ENCODE measurements around the gene MYO18A. TPM values are rescaled to one million over a fixed set of nuclear protein-coding genes. Genes with fewer than 3 reads are reported as not detected.

Gene MYO18A
- total RNA-seq, 4 donors from 2014 or later, result 526 to 1,058 (median 835) TPM

DNA sequence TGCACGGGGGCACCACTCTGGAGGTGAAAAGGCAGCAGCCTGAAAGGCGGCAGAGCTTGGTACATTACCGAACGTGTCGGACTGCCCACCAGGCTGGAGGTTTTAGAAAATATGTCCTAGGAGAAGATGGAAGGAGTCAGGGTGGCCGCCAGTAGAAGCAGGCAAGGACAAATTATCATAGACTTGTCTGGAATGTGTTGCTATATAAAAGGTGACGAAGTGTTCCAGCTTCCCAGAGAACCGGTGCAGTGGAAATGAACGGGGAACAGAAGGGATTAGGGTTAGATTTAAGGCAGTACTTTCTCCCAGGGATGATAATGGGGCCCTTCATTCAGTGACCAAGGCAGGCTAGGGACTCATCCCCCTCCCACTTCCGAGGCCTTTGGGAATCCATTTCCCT lies 109.9 kb downstream of the MYO18A start:
- Histone ChIP-seq H3K27ac (peak overlapping the region in 1 of 4 donors; percentile 31), H3K9me3 (no peaks in the 10 kb centered on the region), H3K27me3 (no peaks in the 10 kb centered on the region), H3K4me3 (no peak overlapping the region), H3K4me1 (peaks cover 5 to 8% of the 10 kb centered on the region in 2 donors), H3K36me3 (peaks cover 0 to 19% of the 10 kb centered on the region in 2 donors)
- in situ Hi-C loops (cut with MboI; ENCODE audit: low sequenced_read_pairs in 4 of 4), result no loop called here
- intact Hi-C loops (cut with DNase I; ENCODE audit: low total_unique reads), result no loop called here
- DNase-seq (no peak), ATAC-seq (no peak)
- TF ChIP-seq, protein P1, sequence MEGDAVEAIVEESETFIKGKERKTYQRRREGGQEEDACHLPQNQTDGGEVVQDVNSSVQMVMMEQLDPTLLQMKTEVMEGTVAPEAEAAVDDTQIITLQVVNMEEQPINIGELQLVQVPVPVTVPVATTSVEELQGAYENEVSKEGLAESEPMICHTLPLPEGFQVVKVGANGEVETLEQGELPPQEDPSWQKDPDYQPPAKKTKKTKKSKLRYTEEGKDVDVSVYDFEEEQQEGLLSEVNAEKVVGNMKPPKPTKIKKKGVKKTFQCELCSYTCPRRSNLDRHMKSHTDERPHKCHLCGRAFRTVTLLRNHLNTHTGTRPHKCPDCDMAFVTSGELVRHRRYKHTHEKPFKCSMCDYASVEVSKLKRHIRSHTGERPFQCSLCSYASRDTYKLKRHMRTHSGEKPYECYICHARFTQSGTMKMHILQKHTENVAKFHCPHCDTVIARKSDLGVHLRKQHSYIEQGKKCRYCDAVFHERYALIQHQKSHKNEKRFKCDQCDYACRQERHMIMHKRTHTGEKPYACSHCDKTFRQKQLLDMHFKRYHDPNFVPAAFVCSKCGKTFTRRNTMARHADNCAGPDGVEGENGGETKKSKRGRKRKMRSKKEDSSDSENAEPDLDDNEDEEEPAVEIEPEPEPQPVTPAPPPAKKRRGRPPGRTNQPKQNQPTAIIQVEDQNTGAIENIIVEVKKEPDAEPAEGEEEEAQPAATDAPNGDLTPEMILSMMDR (IDR thresholded peaks at IDR 0.05 in 4 of 5, conservative IDR thresholded peaks at IDR 0.05 in 1 of 5), result no peak
- no peak for TF ChIP-seq POLR2A (IDR thresholded peaks at IDR 0.05)

DNA sequence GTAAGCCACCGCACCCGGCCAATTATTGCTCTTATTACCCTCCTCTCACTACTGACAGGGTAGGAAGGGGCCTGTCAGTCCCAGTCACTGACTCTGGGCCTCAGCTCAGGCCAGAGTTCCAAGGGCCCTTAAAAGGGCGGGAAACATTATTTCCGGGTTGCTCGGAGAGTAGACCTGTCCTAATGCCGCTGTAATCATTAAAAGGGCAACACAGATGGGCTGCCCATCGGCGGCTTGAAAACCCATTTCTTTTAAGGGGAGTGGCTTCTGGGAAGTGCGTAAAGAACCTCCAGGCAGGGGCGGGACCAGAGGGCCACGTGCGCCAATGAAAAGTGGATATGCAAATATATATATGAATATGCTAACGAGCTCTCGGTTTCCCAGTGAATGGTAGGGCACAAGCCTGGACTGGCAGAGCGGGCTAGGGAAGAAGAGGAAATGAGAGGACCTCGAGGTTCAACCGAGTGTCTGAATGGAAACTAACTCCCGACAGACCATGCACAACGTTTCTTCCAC lies 110.6 kb downstream of the MYO18A start:
- peak in 1 of 2 donors; percentile 70 for DNase-seq
- peaks cover 0 to 16% of the 10 kb centered on the region in 2 donors for H3K36me3 ChIP-seq
- H3K27ac ChIP-seq, result peak overlapping the region in 1 of 4 donors; percentile 18
- no peak for TF ChIP-seq POLR2A (IDR thresholded peaks at IDR 0.05)
- TF ChIP-seq, protein P1 (IDR thresholded peaks at IDR 0.05 in 4 of 5, conservative IDR thresholded peaks at IDR 0.05 in 1 of 5), result no peak
- in situ Hi-C loops (cut with MboI; ENCODE audit: low sequenced_read_pairs in 4 of 4), result no loop called here
- intact Hi-C loops (cut with DNase I; ENCODE audit: low total_unique reads), result no loop called here
- H3K9me3 ChIP-seq, result no peaks in the 10 kb centered on the region
- H3K4me3 ChIP-seq, result no peak overlapping the region
- peak; percentile 72 to 77 for ATAC-seq
- no peaks in the 10 kb centered on the region for H3K27me3 ChIP-seq
- peaks cover 0 to 4% of the 10 kb centered on the region in 2 donors for H3K4me1 ChIP-seq

DNA sequence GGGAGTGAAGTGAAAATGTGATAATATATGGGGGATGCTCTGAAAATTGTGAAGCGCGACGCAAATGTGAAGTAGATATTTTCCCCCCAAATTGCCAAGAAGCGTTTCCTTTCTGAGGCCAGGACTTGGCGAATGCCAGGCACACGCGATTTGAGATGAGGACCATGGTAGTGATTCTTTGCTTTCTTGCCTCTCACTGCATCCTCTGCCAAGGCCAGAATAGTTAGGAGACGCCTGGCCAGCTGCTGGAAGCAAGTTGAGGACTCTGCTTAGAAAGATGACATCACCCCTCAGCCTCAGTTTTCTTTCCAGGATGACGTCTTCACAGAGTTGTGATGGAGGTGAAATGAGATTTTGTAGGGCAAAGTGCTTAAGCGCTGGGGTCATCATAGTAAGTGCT lies 111.4 kb downstream of the MYO18A start:
- peak in 1 of 2 donors; percentile 31 for ATAC-seq
- no peak overlapping the region for H3K4me3 ChIP-seq
- DNase-seq, result peak in 1 of 2 donors; percentile 34
- H3K9me3 ChIP-seq, result no peaks in the 10 kb centered on the region
- no peaks in the 10 kb centered on the region for H3K27me3 ChIP-seq
- no peak overlapping the region for H3K27ac ChIP-seq
- in situ Hi-C loops (cut with MboI; ENCODE audit: low sequenced_read_pairs in 4 of 4), result no loop called here
- H3K36me3 ChIP-seq, result peaks cover 0 to 8% of the 10 kb centered on the region in 2 donors
- intact Hi-C loops (cut with DNase I; ENCODE audit: low total_unique reads), result no loop called here
- H3K4me1 ChIP-seq, result peaks cover 0 to 4% of the 10 kb centered on the region in 2 donors
- TF ChIP-seq POLR2A (IDR thresholded peaks at IDR 0.05), result no peak
- TF ChIP-seq, protein P1 (IDR thresholded peaks at IDR 0.05 in 4 of 5, conservative IDR thresholded peaks at IDR 0.05 in 1 of 5), result no peak

DNA sequence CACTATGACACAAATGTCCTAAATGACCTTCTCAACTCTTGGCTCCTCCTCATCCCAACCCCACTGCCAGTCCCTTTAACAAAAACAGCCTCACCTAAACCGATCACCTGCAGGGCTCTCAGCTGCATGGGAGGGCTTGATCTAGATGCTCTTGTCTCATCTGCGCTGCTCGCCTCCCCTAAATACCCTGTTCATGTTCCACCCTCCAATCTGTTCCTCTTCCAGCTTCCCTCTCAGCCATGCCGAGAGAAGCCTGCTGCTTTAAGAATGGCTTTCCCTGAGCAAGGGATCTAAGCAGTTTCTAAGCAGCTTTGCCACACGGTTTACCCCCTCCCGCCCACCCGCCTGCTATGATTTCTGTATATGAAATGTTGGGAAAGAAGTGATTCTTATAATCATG lies 113.6 kb downstream of the MYO18A start:
- intact Hi-C loops (cut with DNase I; ENCODE audit: low total_unique reads), result no loop called here
- no peak overlapping the region for H3K4me3 ChIP-seq
- DNase-seq (no peak), ATAC-seq (no peak)
- TF ChIP-seq POLR2A (IDR thresholded peaks at IDR 0.05), result no peak
- TF ChIP-seq, protein P1 (IDR thresholded peaks at IDR 0.05 in 4 of 5, conservative IDR thresholded peaks at IDR 0.05 in 1 of 5), result no peak
- in situ Hi-C loops (cut with MboI; ENCODE audit: low sequenced_read_pairs in 4 of 4), result no loop called here
- peaks cover 0 to 4% of the 10 kb centered on the region in 2 donors for H3K4me1 ChIP-seq
- no peaks in the 10 kb centered on the region for H3K27me3 ChIP-seq
- no peak overlapping the region for H3K27ac ChIP-seq
- no peaks in the 10 kb centered on the region for H3K36me3 ChIP-seq
- H3K9me3 ChIP-seq, result no peaks in the 10 kb centered on the region

DNA sequence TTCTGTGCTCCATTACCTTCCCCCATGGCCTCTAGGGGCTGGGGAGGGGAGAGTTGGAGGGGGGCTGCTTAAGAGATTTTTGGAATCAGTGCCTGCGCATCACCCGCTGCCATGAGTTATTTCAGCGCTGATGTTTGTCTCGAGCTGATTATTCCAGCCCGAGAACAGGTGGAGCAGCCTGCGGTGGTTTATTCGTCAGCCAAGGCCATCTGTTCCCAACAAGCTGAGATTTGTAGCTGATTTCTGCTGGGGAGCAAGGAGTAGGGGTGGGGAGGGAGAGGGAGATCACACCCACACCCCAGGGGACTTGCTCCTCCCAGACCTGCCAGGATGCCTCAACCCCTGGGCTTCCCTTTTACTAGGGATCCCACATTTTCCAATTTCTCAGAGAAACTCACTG lies 114.2 kb downstream of the MYO18A start:
- H3K27me3 ChIP-seq, result no peaks in the 10 kb centered on the region
- peaks cover 0 to 8% of the 10 kb centered on the region in 2 donors for H3K4me1 ChIP-seq
- H3K4me3 ChIP-seq, result no peak overlapping the region
- TF ChIP-seq, protein P1 (IDR thresholded peaks at IDR 0.05 in 4 of 5, conservative IDR thresholded peaks at IDR 0.05 in 1 of 5), result no peak
- TF ChIP-seq POLR2A (IDR thresholded peaks at IDR 0.05), result no peak
- ATAC-seq (no peak), DNase-seq (no peak)
- intact Hi-C loops (cut with DNase I; ENCODE audit: low total_unique reads), result no loop called here
- in situ Hi-C loops (cut with MboI; ENCODE audit: low sequenced_read_pairs in 4 of 4), result no loop called here
- no peaks in the 10 kb centered on the region for H3K9me3 ChIP-seq
- H3K27ac ChIP-seq, result no peak overlapping the region
- no peaks in the 10 kb centered on the region for H3K36me3 ChIP-seq

Data from gastrocnemius medialis (tissue), 4 donors.